ENCODE measurements around the gene SLC6A1. TPM values are rescaled to one million over a fixed set of nuclear protein-coding genes. Genes with fewer than 3 reads are reported as not detected.

SLC6A1 gene
- total RNA-seq, 1 experiment from 2014 or later: not detected

DNA sequence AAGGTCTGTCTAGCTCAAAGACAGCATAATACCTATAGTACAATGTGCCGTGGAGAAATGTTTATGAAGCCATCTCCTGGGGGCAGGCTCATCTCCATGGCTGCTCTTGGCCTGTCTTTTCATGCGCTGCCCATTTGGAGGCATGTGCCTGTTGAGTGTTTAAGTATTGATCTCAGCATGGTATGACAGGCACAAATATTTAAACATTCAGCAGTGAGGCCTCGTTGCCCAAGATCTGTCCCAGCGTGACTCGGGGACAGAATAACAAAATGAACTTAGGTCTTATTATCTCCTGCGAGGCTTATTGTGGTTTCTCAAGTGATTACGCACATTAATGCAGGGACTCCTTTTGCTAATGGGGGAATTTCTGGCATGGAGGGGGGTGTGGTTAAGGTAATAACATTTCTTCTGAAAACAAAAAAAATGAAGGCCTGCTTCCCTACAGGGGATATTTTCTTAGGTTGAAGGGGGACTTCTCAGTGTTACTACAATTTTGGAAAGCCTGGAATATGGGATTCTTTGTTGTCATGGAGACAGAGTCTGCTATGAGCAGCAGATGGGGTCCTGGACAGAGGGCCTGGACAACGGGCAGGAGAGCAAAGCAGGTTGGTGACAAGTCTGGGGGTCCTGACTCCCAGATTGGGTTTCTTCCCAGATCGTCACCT lies 4.4 kb upstream of the SLC6A1 start:
- Mint-ChIP-seq H3K4me3 (ENCODE audit: low read depth, unreplicated experiment) (no peak overlapping the region), H3K27ac (ENCODE audit: unreplicated experiment) (no peak overlapping the region), H3K36me3 (ENCODE audit: insufficient read depth, unreplicated experiment) (no peaks in the 10 kb centered on the region), H3K27me3 (ENCODE audit: unreplicated experiment) (peaks cover 81% of the 10 kb centered on the region), H3K4me1 (ENCODE audit: low read depth, unreplicated experiment) (no peaks in the 10 kb centered on the region), H3K9me3 (ENCODE audit: low read depth, unreplicated experiment) (no peaks in the 10 kb centered on the region)
- TF ChIP-seq, protein P1, sequence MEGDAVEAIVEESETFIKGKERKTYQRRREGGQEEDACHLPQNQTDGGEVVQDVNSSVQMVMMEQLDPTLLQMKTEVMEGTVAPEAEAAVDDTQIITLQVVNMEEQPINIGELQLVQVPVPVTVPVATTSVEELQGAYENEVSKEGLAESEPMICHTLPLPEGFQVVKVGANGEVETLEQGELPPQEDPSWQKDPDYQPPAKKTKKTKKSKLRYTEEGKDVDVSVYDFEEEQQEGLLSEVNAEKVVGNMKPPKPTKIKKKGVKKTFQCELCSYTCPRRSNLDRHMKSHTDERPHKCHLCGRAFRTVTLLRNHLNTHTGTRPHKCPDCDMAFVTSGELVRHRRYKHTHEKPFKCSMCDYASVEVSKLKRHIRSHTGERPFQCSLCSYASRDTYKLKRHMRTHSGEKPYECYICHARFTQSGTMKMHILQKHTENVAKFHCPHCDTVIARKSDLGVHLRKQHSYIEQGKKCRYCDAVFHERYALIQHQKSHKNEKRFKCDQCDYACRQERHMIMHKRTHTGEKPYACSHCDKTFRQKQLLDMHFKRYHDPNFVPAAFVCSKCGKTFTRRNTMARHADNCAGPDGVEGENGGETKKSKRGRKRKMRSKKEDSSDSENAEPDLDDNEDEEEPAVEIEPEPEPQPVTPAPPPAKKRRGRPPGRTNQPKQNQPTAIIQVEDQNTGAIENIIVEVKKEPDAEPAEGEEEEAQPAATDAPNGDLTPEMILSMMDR (IDR thresholded peaks at IDR 0.05; ENCODE audit: unreplicated experiment): no peak
- intact Hi-C loops (cut with micrococcal nuclease; ENCODE audit: unreplicated experiment): no loop called here
- no TSS peak for BruUV-seq (replicated peaks)
- DNase-seq: no peak
- CTCF ChIA-PET: no interaction called here

DNA sequence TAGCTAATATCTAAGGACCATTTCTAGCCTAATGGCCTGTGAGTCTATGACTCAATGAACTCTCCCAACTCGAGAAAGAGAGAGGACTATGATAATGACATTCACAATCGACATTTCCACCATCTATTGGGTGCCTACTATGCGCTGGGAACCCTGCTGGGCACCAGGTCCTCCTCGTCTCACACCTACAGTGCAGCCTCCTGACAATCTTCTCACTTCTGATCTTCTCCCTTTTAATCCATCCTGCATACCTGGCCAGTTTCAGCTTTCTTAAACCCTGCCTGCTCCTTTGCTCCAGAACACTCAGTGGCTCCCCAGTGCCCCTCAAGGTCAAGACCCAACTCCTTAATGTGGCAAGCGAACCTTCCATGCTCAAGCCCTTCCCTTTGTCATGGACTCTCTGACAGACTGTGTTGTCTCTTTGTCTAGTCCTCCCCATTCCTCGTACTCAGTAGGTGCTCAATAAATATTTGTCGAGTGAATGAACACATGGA lies 3.5 kb upstream of the SLC6A1 start:
- no peaks in the 10 kb centered on the region for H3K9me3 Mint-ChIP-seq (ENCODE audit: low read depth, unreplicated experiment)
- TF ChIP-seq, protein P1 (IDR thresholded peaks at IDR 0.05; ENCODE audit: unreplicated experiment): no peak

DNA sequence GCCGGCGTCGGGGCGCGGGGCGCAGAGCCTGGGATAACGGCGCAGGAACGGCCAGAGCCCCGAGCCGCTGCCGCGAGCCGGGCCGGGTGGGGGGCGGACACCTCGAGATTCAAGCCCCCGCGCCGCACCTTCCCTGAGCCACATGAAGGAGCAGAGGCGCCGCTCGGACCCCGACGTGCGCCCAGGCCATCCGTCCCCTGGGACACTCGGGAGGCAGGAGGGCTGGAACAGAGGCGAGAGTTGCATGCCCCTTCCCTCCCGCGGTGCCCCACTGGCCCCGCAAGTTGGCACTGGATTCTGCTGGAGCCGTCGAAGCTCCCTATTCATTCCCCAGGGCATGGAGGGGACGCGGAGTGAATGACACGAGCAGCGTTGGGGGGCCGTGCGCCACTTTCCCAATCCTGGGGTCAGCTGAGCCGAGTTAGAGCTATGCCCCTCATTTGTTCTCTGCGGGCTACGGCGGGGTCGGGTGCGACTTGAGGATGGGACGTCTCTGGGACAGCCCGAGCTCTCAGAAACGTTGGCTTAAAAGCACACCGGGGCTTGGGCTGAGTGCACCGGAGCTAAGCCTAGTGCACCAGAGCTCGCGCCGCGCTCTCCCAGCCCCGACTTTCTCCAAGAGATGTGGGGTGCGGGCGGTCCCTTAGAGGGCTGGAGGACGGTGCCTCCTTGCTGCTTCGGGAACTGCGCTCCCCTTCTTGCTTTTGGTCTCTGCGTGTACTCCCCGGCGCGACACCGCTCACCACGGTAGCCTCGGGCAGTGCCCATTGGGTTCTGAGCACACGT lies 588 bp downstream of the SLC6A1 start:
- intact Hi-C loops (cut with micrococcal nuclease; ENCODE audit: unreplicated experiment): no loop called here
- DNase-seq: no peak
- CTCF ChIA-PET: no interaction called here
- no TSS peak for BruUV-seq (replicated peaks)
- TF ChIP-seq, protein P1 (IDR thresholded peaks at IDR 0.05; ENCODE audit: unreplicated experiment): no peak
- no peaks in the 10 kb centered on the region for H3K36me3 Mint-ChIP-seq (ENCODE audit: insufficient read depth, unreplicated experiment)
- no peaks in the 10 kb centered on the region for H3K4me1 Mint-ChIP-seq (ENCODE audit: low read depth, unreplicated experiment)
- H3K27ac Mint-ChIP-seq (ENCODE audit: unreplicated experiment): no peak overlapping the region
- no peak overlapping the region for H3K4me3 Mint-ChIP-seq (ENCODE audit: low read depth, unreplicated experiment)
- peaks cover 95% of the 10 kb centered on the region for H3K27me3 Mint-ChIP-seq (ENCODE audit: unreplicated experiment)
- no peaks in the 10 kb centered on the region for H3K9me3 Mint-ChIP-seq (ENCODE audit: low read depth, unreplicated experiment)

More for the DNA sequence above, 3.5 kb upstream of the SLC6A1 start:
- no peak overlapping the region for H3K27ac Mint-ChIP-seq (ENCODE audit: unreplicated experiment)
- peaks cover 88% of the 10 kb centered on the region for H3K27me3 Mint-ChIP-seq (ENCODE audit: unreplicated experiment)
- no TSS peak for BruUV-seq (replicated peaks)
- no peaks in the 10 kb centered on the region for H3K4me1 Mint-ChIP-seq (ENCODE audit: low read depth, unreplicated experiment)
- H3K4me3 Mint-ChIP-seq (ENCODE audit: low read depth, unreplicated experiment): no peak overlapping the region
- intact Hi-C loops (cut with micrococcal nuclease; ENCODE audit: unreplicated experiment): no loop called here
- CTCF ChIA-PET: no interaction called here
- DNase-seq: no peak
- no peaks in the 10 kb centered on the region for H3K36me3 Mint-ChIP-seq (ENCODE audit: insufficient read depth, unreplicated experiment)

DNA sequence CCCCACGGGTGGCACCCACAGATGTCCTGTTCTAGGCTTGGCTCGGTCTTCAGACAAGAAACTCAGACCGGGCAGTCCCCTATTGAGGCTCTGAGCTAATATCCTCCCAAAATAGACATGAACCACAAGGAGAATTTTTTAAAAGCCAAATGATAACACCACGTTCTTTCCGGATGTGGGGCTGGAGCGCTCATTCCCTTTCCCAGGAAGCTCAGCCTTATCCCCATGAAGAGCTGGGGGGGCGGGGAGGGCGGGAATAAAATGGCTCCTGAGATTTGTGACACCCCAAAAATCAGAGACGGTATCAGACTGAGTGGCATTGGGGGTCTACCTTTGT lies 1.1 kb downstream of the SLC6A1 start:
- Mint-ChIP-seq H3K27ac (ENCODE audit: unreplicated experiment) (no peak overlapping the region), H3K4me1 (ENCODE audit: low read depth, unreplicated experiment) (no peaks in the 10 kb centered on the region), H3K36me3 (ENCODE audit: insufficient read depth, unreplicated experiment) (no peaks in the 10 kb centered on the region), H3K9me3 (ENCODE audit: low read depth, unreplicated experiment) (no peaks in the 10 kb centered on the region), H3K27me3 (ENCODE audit: unreplicated experiment) (peaks cover 95% of the 10 kb centered on the region), H3K4me3 (ENCODE audit: low read depth, unreplicated experiment) (no peak overlapping the region)
- no TSS peak for BruUV-seq (replicated peaks)
- intact Hi-C loops (cut with micrococcal nuclease; ENCODE audit: unreplicated experiment): no loop called here
- CTCF ChIA-PET: no interaction called here
- TF ChIP-seq, protein P1 (IDR thresholded peaks at IDR 0.05; ENCODE audit: unreplicated experiment): no peak
- DNase-seq: no peak

Data from Calu3 (cell line).